A673 (cell line): Measurements from ENCODE around the gene LTN1.

Experiments used
- CTCF ChIP-seq: fragments of 300-800, 200-600 bp; sonication (generic); conservative IDR thresholded peaks from 2 replicates; pipeline ENCODE4 v1.5.1; 2017; ENCODE audit warnings: low read depth, mild to moderate bottlenecking, antibody characterized with exemption, low read length, moderate library complexity, mixed read lengths
- EZH2 ChIP-seq: fragments of 200-600 bp; sonication (generic); IDR thresholded peaks from 2 replicates; pipeline ENCODE4 v1.6.1; 2017; ENCODE audit warnings: borderline replicate concordance, low read depth, mild to moderate bottlenecking, mixed read lengths, antibody characterized with exemption, low read length; ENCODE audit not compliant: poor library complexity, severe bottlenecking

- TF ChIP-seq CTCF (no peak), EZH2 (no peak)
Measured at GRCh38 chr21:28916150-28916893, 76.4 kb downstream of the LTN1 start.
